NCI-H2227 (cell line): ENCODE data around the gene PRIM2.
"Not testable (repeated sequence)": the region's sequence is repeated elsewhere in the genome, so short reads cannot be mapped to it uniquely, and the experiment has no call there.

Source experiments
- DNase-seq: peaks from one replicate; lab custom pipeline; 2025; ENCODE audit not compliant: unreplicated experiment; lab: John Stamatoyannopoulos, UW

Gene PRIM2

GRCh38 chr6:57307850-57308249 lies 9.6 kb upstream of the PRIM2 start:
- DNase-seq, result no peak

- not testable (repeated sequence) for DNase-seq
Measured at GRCh38 chr6:57308755-57309154, 8.7 kb upstream of the PRIM2 start.

GRCh38 chr6:57310095-57310816 lies 7.2 kb upstream of the PRIM2 start:
- not testable (repeated sequence) for DNase-seq

GRCh38 chr6:57310817-57311157 lies 6.6 kb upstream of the PRIM2 start:
- no peak for DNase-seq

- not testable (repeated sequence) for DNase-seq
Measured at GRCh38 chr6:57311300-57312003, 6.0 kb upstream of the PRIM2 start.

GRCh38 chr6:57312004-57312345 lies 5.5 kb upstream of the PRIM2 start:
- no peak for DNase-seq

GRCh38 chr6:57313009-57313408 lies 4.4 kb upstream of the PRIM2 start:
- no peak for DNase-seq

GRCh38 chr6:57313711-57314471 lies 3.5 kb upstream of the PRIM2 start:
- no peak for DNase-seq

- DNase-seq, result no peak
Measured at GRCh38 chr6:57315111-57315510, 2.3 kb upstream of the PRIM2 start.

- no peak for DNase-seq
Measured at GRCh38 chr6:57315851-57316250, 1.6 kb upstream of the PRIM2 start.

GRCh38 chr6:57316581-57317059 lies 810 bp upstream of the PRIM2 start:
- peak; percentile 85 for DNase-seq

GRCh38 chr6:57324538-57324937 lies 7.1 kb downstream of the PRIM2 start:
- DNase-seq, result peak; percentile 10

- DNase-seq, result no peak
Measured at GRCh38 chr6:57327311-57327710, 9.9 kb downstream of the PRIM2 start.

GRCh38 chr6:57328074-57328473 lies 10.6 kb downstream of the PRIM2 start:
- no peak for DNase-seq

GRCh38 chr6:57329933-57330332 lies 12.5 kb downstream of the PRIM2 start:
- DNase-seq, result no peak

GRCh38 chr6:57342148-57342669 lies 24.8 kb downstream of the PRIM2 start:
- DNase-seq, result no peak

- DNase-seq, result not testable (repeated sequence)
Measured at GRCh38 chr6:57343342-57343741, 25.9 kb downstream of the PRIM2 start.

- DNase-seq, result not testable (repeated sequence)
Measured at GRCh38 chr6:57346715-57347114, 29.3 kb downstream of the PRIM2 start.

- DNase-seq, result not testable (repeated sequence)
Measured at GRCh38 chr6:57347597-57347996, 30.2 kb downstream of the PRIM2 start.

- not testable (repeated sequence) for DNase-seq
Measured at GRCh38 chr6:57350443-57350842, 33.0 kb downstream of the PRIM2 start.

- DNase-seq, result not testable (repeated sequence)
Measured at GRCh38 chr6:57352596-57352995, 35.2 kb downstream of the PRIM2 start.

- not testable (repeated sequence) for DNase-seq
Measured at GRCh38 chr6:57358319-57358718, 40.9 kb downstream of the PRIM2 start.
